PC-9 (cell line): ENCODE measurements around the gene LRRC7. TPM values are rescaled to one million over a fixed set of nuclear protein-coding genes. Genes with fewer than 3 reads are reported as not detected.

Source experiments
- BruUV-seq: library from RNA; stranded (reverse); fragments of 400-500 nt; replicated peaks from 2 replicates; lab custom pipeline; 2021; lab: Mats Ljungman, UMichigan
- CTCF ChIA-PET: fragments of 300-600 bp; sonication (Branson Sonifier 250); formaldehyde crosslinking; loops from one replicate; lab custom pipeline; 2022; ENCODE audit warnings: antibody characterized with exemption; lab: Charles Lee
- POLR2A ChIA-PET: fragments of 300-600 bp; sonication (Branson Sonifier 250); formaldehyde crosslinking; loops from one replicate; lab custom pipeline; 2022; ENCODE audit warnings: antibody characterized with exemption; ENCODE audit not compliant: unreplicated experiment; lab: Charles Lee
- DNase-seq, 2 experiments: peaks; one replicate each; pipeline versions ENCODE4 v3.0.0 to v3.0.0-alpha.2; 2015 to 2022; ENCODE audit warnings: mixed read lengths in 1 of 2
- H2AFZ ChIP-seq: fragments of 200-600 bp; sonication (generic); 2 replicates; pipeline ENCODE4 v1.8.1; 2017; ENCODE audit warnings: antibody characterized with exemption
- H3F3A ChIP-seq: fragments of 200-600 bp; sonication (generic); 2 replicates; pipeline ENCODE4 v1.8.1; 2017; ENCODE audit warnings: antibody characterized with exemption, mild to moderate bottlenecking, low read depth; ENCODE audit not compliant: insufficient read depth
- H3K27ac ChIP-seq: fragments of 200-600 bp; sonication (generic); 2 replicates; pipeline ENCODE4 v1.6.1; 2016; ENCODE audit warnings: mixed run types
- H3K27me3 ChIP-seq: fragments of 200-600 bp; sonication (generic); 2 replicates; pipeline ENCODE4 v1.6.1; 2016; ENCODE audit warnings: low read depth, mixed run types; ENCODE audit not compliant: insufficient read depth
- H3K36me3 ChIP-seq: fragments of 200-600 bp; sonication (generic); 2 replicates; pipeline ENCODE4 v1.6.1; 2016; ENCODE audit warnings: low read depth, mixed run types
- H3K4me1 ChIP-seq: fragments of 200-600 bp; sonication (generic); replicated peaks from 2 replicates; pipeline ENCODE4 v1.6.1; 2016; ENCODE audit warnings: mixed run types; ENCODE audit not compliant: insufficient read depth
- H3K4me2 ChIP-seq: fragments of 200-600 bp; sonication (generic); 2 replicates; pipeline ENCODE4 v1.6.1; 2017; ENCODE audit warnings: mixed run types
- H3K4me3 ChIP-seq: fragments of 200-600 bp; sonication (generic); 2 replicates; pipeline ENCODE4 v1.6.1; 2016; ENCODE audit warnings: mixed run types
- H3K79me2 ChIP-seq: fragments of 200-600 bp; sonication (generic); 2 replicates; pipeline ENCODE4 v1.6.1; 2017; ENCODE audit warnings: low read depth, mixed run types
- H3K9me2 ChIP-seq: fragments of 200-600 bp; sonication (generic); 2 replicates; pipeline ENCODE4 v1.8.1; 2017; ENCODE audit warnings: mild to moderate bottlenecking; ENCODE audit not compliant: insufficient read depth
- H3K9me3 ChIP-seq: fragments of 200-600 bp; sonication (generic); 2 replicates; pipeline ENCODE4 v1.8.1; 2016; ENCODE audit warnings: low read depth; ENCODE audit not compliant: insufficient read depth
- H4K20me1 ChIP-seq: fragments of 200-600 bp; sonication (generic); 2 replicates; pipeline ENCODE4 v1.8.1; 2017; ENCODE audit not compliant: insufficient read depth
- CTCF ChIP-seq: fragments of 200-600 bp; sonication (generic); conservative IDR thresholded peaks from 2 replicates; pipeline ENCODE4 v1.6.1; 2017; ENCODE audit warnings: mixed run types, antibody characterized with exemption, mild to moderate bottlenecking, moderate library complexity
- EZH2 ChIP-seq: fragments of 200-600 bp; sonication (generic); IDR thresholded peaks from 2 replicates; pipeline ENCODE4 v1.8.0; 2017; ENCODE audit warnings: antibody characterized with exemption, low read depth
- intact Hi-C: fragments of 100-400 bp; cut with micrococcal nuclease; formaldehyde crosslinking; loops from one replicate; pipeline ENCODE4 v1.10.0; 2022; ENCODE audit not compliant: unreplicated experiment
- total RNA-seq: library from RNA; stranded (reverse); gene quantifications from 2 replicates; pipeline ENCODE4 v1.2.3, GENCODE V29; 2021

LRRC7 gene
- total RNA-seq, 1 experiment from 2014 or later, result not detected

GRCh38 chr1:69827732-69828131 is 260.0 kb downstream of the LRRC7 start:
- Histone ChIP-seq H4K20me1 (no peaks in the 10 kb centered on the region), H3K79me2 (no peaks in the 10 kb centered on the region), H3K27ac (no peak overlapping the region), H3K4me3 (no peak overlapping the region), H3K36me3 (no peaks in the 10 kb centered on the region), H3K4me1 (no peaks in the 10 kb centered on the region), H2AFZ (peak overlapping the region; percentile 1; the same call in 1 of the 2 replicates), H3F3A (no peaks in the 10 kb centered on the region), H3K27me3 (no peaks in the 10 kb centered on the region), H3K9me3 (no peaks in the 10 kb centered on the region), H3K4me2 (no peak overlapping the region), H3K9me2 (no peaks in the 10 kb centered on the region; the same call in 1 of the 2 replicates)
- no peak for DNase-seq
- no TSS peak for BruUV-seq
- CTCF ChIA-PET, result no interaction called here
- POLR2A ChIA-PET, result interaction anchor here (0.7 kb wide), 1 partner anchor 14 kb away, joined by 6 read pairs; no protein-coding TSS in a partner anchor
- TF ChIP-seq CTCF (no peak), EZH2 (no peak)
- intact Hi-C loops, result no loop called here

- Histone ChIP-seq H2AFZ (no peak overlapping the region), H3K4me2 (no peak overlapping the region), H3K4me1 (no peaks in the 10 kb centered on the region), H3K36me3 (no peaks in the 10 kb centered on the region), H3K9me2 (no peaks in the 10 kb centered on the region; the same call in 1 of the 2 replicates), H3K27ac (no peak overlapping the region), H3K4me3 (no peak overlapping the region), H4K20me1 (no peaks in the 10 kb centered on the region), H3K9me3 (no peaks in the 10 kb centered on the region), H3K79me2 (no peaks in the 10 kb centered on the region), H3K27me3 (no peaks in the 10 kb centered on the region), H3F3A (no peaks in the 10 kb centered on the region)
- DNase-seq, result no peak
- no peak for TF ChIP-seq EZH2
- no peak for TF ChIP-seq CTCF
- ChIA-PET CTCF (no interaction called here), POLR2A (no interaction called here)
- no TSS peak for BruUV-seq
- intact Hi-C loops, result no loop called here
Measured at GRCh38 chr1:69833536-69833935, 265.8 kb downstream of the LRRC7 start.

- no peak overlapping the region for H3K27ac ChIP-seq
- no peaks in the 10 kb centered on the region for H3K9me3 ChIP-seq
- DNase-seq, result no peak
- H3K4me1 ChIP-seq, result no peaks in the 10 kb centered on the region
- no peaks in the 10 kb centered on the region for H3F3A ChIP-seq
- TF ChIP-seq CTCF (no peak), EZH2 (no peak)
- POLR2A ChIA-PET, result no interaction called here
- no peaks in the 10 kb centered on the region for H3K27me3 ChIP-seq
- BruUV-seq, result no TSS peak
- no peak overlapping the region for H3K4me3 ChIP-seq
- intact Hi-C loops, result no loop called here
- no peak overlapping the region for H3K4me2 ChIP-seq
- no peaks in the 10 kb centered on the region for H4K20me1 ChIP-seq
- CTCF ChIA-PET, result no interaction called here
- no peak overlapping the region for H2AFZ ChIP-seq
- H3K36me3 ChIP-seq, result no peaks in the 10 kb centered on the region
- H3K9me2 ChIP-seq, result no peaks in the 10 kb centered on the region; the same call in 1 of the 2 replicates
- H3K79me2 ChIP-seq, result no peaks in the 10 kb centered on the region
Measured at GRCh38 chr1:69834336-69834735, 266.6 kb downstream of the LRRC7 start.
